ENCODE data around the gene ZG16B.

The ZG16B gene

GRCh38 chr16:2829501-2830354 lies at the start of gene ZG16B:
TSS of gene ZG16B (plus strand) at chr16:2830303. CDS start at chr16:2830442, 139 bp downstream.
- H3K27ac ChIP-seq: peak within 1 kb of the TSS; percentile 97
- TF ChIP-seq CTCF (conservative IDR thresholded peaks at IDR 0.05): no peak

GRCh38 chr16:2782583-2783351 lies 47.3 kb upstream of the ZG16B start:
- no peak overlapping the region for H3K27ac ChIP-seq
- TF ChIP-seq CTCF (conservative IDR thresholded peaks at IDR 0.05): no peak

- no peak for TF ChIP-seq CTCF (conservative IDR thresholded peaks at IDR 0.05)
- H3K27ac ChIP-seq: no peak overlapping the region
Measured at GRCh38 chr16:2783581-2784357, 46.3 kb upstream of the ZG16B start.

- TF ChIP-seq CTCF (conservative IDR thresholded peaks at IDR 0.05): no peak
- H3K27ac ChIP-seq: no peak overlapping the region
Measured at GRCh38 chr16:2784358-2785100, 45.6 kb upstream of the ZG16B start.

- peak; percentile 33 for TF ChIP-seq CTCF (conservative IDR thresholded peaks at IDR 0.05)
- no peak overlapping the region for H3K27ac ChIP-seq
Measured at GRCh38 chr16:2785101-2785991, 44.8 kb upstream of the ZG16B start.

- no peak overlapping the region for H3K27ac ChIP-seq
- TF ChIP-seq CTCF (conservative IDR thresholded peaks at IDR 0.05): no peak
Measured at GRCh38 chr16:2786061-2786825, 43.9 kb upstream of the ZG16B start.

Data from VCaP (cell line).